Naive thymus-derived CD4-positive, alpha-beta T cell (primary cell): ENCODE data around the gene TMEM39B. TPM values are rescaled to one million over a fixed set of nuclear protein-coding genes. Genes with fewer than 3 reads are reported as not detected.
"Not testable (repeated sequence)": the region's sequence is repeated elsewhere in the genome, so short reads cannot be mapped to it uniquely, and the experiment has no call there.

Source experiments
- ATAC-seq: fragments of 150-1000 bp; cut with Tn5 transposase; 2 replicates; pipeline ENCODE4 v1.10.0; 2021; ENCODE audit warnings: mild to moderate bottlenecking, moderate library complexity
- CTCF ChIA-PET: fragments of 350-600 bp; sonication (Branson Sonifier 250); formaldehyde crosslinking; loops from one replicate; lab custom pipeline; 2021; ENCODE audit warnings: antibody characterized with exemption; lab: Charles Lee
- POLR2A ChIA-PET: fragments of 350-600 bp; sonication (Branson Sonifier 250); formaldehyde crosslinking; loops from one replicate; lab custom pipeline; 2021; ENCODE audit warnings: antibody characterized with exemption, inconsistent platforms; lab: Charles Lee
- DNase-seq, 9 donors: peaks; one replicate each; pipeline versions ENCODE4 v3.0.0 to v3.0.0-alpha.2; 2020 to 2022; ENCODE audit warnings: mixed read lengths in 1 of 9
- H3K27ac ChIP-seq: one replicate; pipeline ENCODE4 v1.7.0; 2013; ENCODE audit warnings: mild to moderate bottlenecking, low read depth, low read length, moderate library complexity
- H3K27me3 ChIP-seq, 2 donors: one replicate each; pipeline ENCODE4 v1.7.0; 2013; ENCODE audit warnings: low read length in 2 of 2, mild to moderate bottlenecking in 2 of 2, moderate library complexity in 2 of 2; ENCODE audit not compliant: control insufficient read depth in 2 of 2, insufficient read depth in 2 of 2
- H3K36me3 ChIP-seq, 3 experiments: 1 replicate in 2 of 3; 2 replicates in 1 of 3; pipeline ENCODE4 v1.7.0; 2013; ENCODE audit warnings: low read length in 3 of 3, mild to moderate bottlenecking in 3 of 3, moderate library complexity in 1 of 3; ENCODE audit not compliant: insufficient read depth in 3 of 3, control insufficient read depth in 2 of 3
- H3K4me1 ChIP-seq, 2 donors: one replicate each; pipeline ENCODE4 v1.7.0; 2013; ENCODE audit warnings: low read length in 2 of 2, mild to moderate bottlenecking in 2 of 2, moderate library complexity in 1 of 2; ENCODE audit not compliant: control insufficient read depth in 2 of 2, insufficient read depth in 2 of 2
- H3K4me3 ChIP-seq: 2 replicates; pipeline ENCODE4 v1.7.0; 2013; ENCODE audit warnings: mild to moderate bottlenecking, low read length
- H3K9me3 ChIP-seq, 3 experiments: 1 replicate in 2 of 3; 2 replicates in 1 of 3; pipeline ENCODE4 v1.7.0; 2013; ENCODE audit warnings: low read length in 3 of 3; ENCODE audit not compliant: control insufficient read depth in 2 of 3
- H3K27ac Mint-ChIP-seq, 9 donors: one replicate each; pipeline ENCODE4 v1.8.0; 2020 to 2022; ENCODE audit warnings: mixed read lengths in 9 of 9, mild to moderate bottlenecking in 8 of 9, moderate library complexity in 5 of 9, inconsistent platforms in 2 of 9
- H3K27me3 Mint-ChIP-seq, 5 donors: one replicate each; pipeline ENCODE4 v1.8.0; 2021 to 2022; ENCODE audit warnings: mixed read lengths in 5 of 5, mild to moderate bottlenecking in 1 of 5
- H3K36me3 Mint-ChIP-seq, 5 donors: one replicate each; pipeline ENCODE4 v1.8.0; 2020 to 2022; ENCODE audit warnings: mixed read lengths in 5 of 5, mild to moderate bottlenecking in 3 of 5, inconsistent platforms in 1 of 5
- H3K4me1 Mint-ChIP-seq, 7 donors: one replicate each; pipeline ENCODE4 v1.8.0; 2020 to 2022; ENCODE audit warnings: mixed read lengths in 7 of 7, mild to moderate bottlenecking in 3 of 7, inconsistent platforms in 1 of 7
- H3K4me3 Mint-ChIP-seq, 10 donors: one replicate each; pipeline ENCODE4 v1.8.0; 2020 to 2022; ENCODE audit warnings: mild to moderate bottlenecking in 10 of 10, mixed read lengths in 10 of 10, moderate library complexity in 6 of 10, inconsistent platforms in 2 of 10
- H3K9me3 Mint-ChIP-seq, 11 donors: one replicate each; pipeline ENCODE4 v1.8.0; 2020 to 2022; ENCODE audit warnings: mixed read lengths in 11 of 11, mild to moderate bottlenecking in 4 of 11, inconsistent platforms in 1 of 11, moderate library complexity in 1 of 11
- intact Hi-C, 2 donors: fragments of 100-400 bp; cut with micrococcal nuclease; formaldehyde crosslinking; loops; one replicate each; pipeline ENCODE4 v1.15.1; 2023
- polyA plus RNA-seq, 2 donors: library from polyadenylated mRNA; unstranded; fragments of 300-500 nt; fragmentation: Illumina TruSeq; gene quantifications; one replicate each; pipeline ENCODE4 v1.2.3, GENCODE V29; 2021
- total RNA-seq, 6 experiments: library from RNA in 5 of 6; stranded (reverse) in 5 of 6; gene quantifications; 1 replicate in 5 of 6; 2 replicates in 1 of 6; pipeline ENCODE4 v1.2.3 and lab custom pipeline; 2021 to 2026

TMEM39B gene
- total and polyA plus RNA-seq, 7 experiments from 2014 or later = 2.7 to 35.9 (median 17.4) TPM

- intact Hi-C loops = no loop called here
- CTCF ChIA-PET = no interaction called here
- H3K4me3 Mint-ChIP-seq = peak overlapping the region in 1 of 10 donors; percentile 20
Observed at GRCh38 chr1:32138965-32139364, 66.2 kb downstream of the TMEM39B start.

GRCh38 chr1:32142446-32143301 is 69.9 kb downstream of the TMEM39B start:
- Histone ChIP-seq H3K27ac (no peak overlapping the region), H3K36me3 (peaks cover 0 to 7% (median 0%) of the 10 kb centered on the region in 3 experiments), H3K27me3 (no peaks in the 10 kb centered on the region), H3K4me3 (no peak overlapping the region), H3K9me3 (peaks cover 0 to 11% (median 0%) of the 10 kb centered on the region in 3 experiments), H3K4me1 (peaks cover 15% of the 10 kb centered on the region in 2 donors)
- no peak overlapping the region for H3K4me3 Mint-ChIP-seq
- peak overlapping the region in 8 of 9 donors; percentile 38 to 87 (median 56) for H3K27ac Mint-ChIP-seq
- intact Hi-C loops = no loop called here
- H3K36me3 Mint-ChIP-seq = peaks cover 0 to 28% (median 14%) of the 10 kb centered on the region in 5 donors
- H3K9me3 Mint-ChIP-seq = peaks cover 0 to 20% (median under 1%) of the 10 kb centered on the region in 11 donors
- H3K27me3 Mint-ChIP-seq = no peaks in the 10 kb centered on the region
- peak; percentile 16 for ATAC-seq
- ChIA-PET POLR2A (interaction anchor here (0.6 to 0.7 kb wide), 2 partner anchors 29 to 97 kb away, joined by 5 to 6 read pairs; no protein-coding TSS in a partner anchor), CTCF (no interaction called here)
- peaks cover 37 to 76% (median 67%) of the 10 kb centered on the region in 7 donors for H3K4me1 Mint-ChIP-seq
- no peak for DNase-seq

More at GRCh38 chr1:32138965-32139364, 66.2 kb downstream of the TMEM39B start:
- POLR2A ChIA-PET = no interaction called here
- Mint-ChIP-seq H3K27ac (peak overlapping the region in 8 of 9 donors; percentile 2 to 65 (median 44)), H3K36me3 (peaks cover 0 to 20% (median 10%) of the 10 kb centered on the region in 5 donors), H3K4me1 (peaks cover 33 to 84% (median 70%) of the 10 kb centered on the region in 7 donors), H3K9me3 (peaks cover 0 to 2% (median 0%) of the 10 kb centered on the region in 11 donors), H3K27me3 (no peaks in the 10 kb centered on the region)
- no peaks in the 10 kb centered on the region for H3K9me3 ChIP-seq
- DNase-seq = no peak
- H3K4me3 ChIP-seq = no peak overlapping the region
- H3K27ac ChIP-seq = no peak overlapping the region
- peaks cover 14 to 15% of the 10 kb centered on the region in 2 donors for H3K4me1 ChIP-seq
- no peak for ATAC-seq
- peaks cover 0 to 10% (median 0%) of the 10 kb centered on the region in 3 experiments for H3K36me3 ChIP-seq
- H3K27me3 ChIP-seq = no peaks in the 10 kb centered on the region

GRCh38 chr1:32143302-32143695 is 70.6 kb downstream of the TMEM39B start:
- H3K4me3 Mint-ChIP-seq, CTCF ChIA-PET: not testable (repeated sequence)

GRCh38 chr1:32144033-32144432 is 71.3 kb downstream of the TMEM39B start:
- H3K4me1 ChIP-seq = peaks cover 10% of the 10 kb centered on the region in 2 donors
- no peak overlapping the region for H3K27ac ChIP-seq
- Mint-ChIP-seq H3K36me3 (peaks cover 0 to 37% (median 25%) of the 10 kb centered on the region in 5 donors), H3K4me1 (peaks cover 25 to 66% (median 54%) of the 10 kb centered on the region in 7 donors), H3K9me3 (peaks cover 0 to 32% (median 8%) of the 10 kb centered on the region in 11 donors), H3K27ac (peak overlapping the region in 1 of 9 donors; percentile 34), H3K4me3 (no peak overlapping the region), H3K27me3 (no peaks in the 10 kb centered on the region)
- POLR2A ChIA-PET = interaction anchor here (0.6 kb wide), 1 partner anchor 474 kb away, joined by 4 read pairs; no protein-coding TSS in a partner anchor
- DNase-seq = no peak
- intact Hi-C loops = no loop called here
- peaks cover 0 to 18% (median 4%) of the 10 kb centered on the region in 3 experiments for H3K9me3 ChIP-seq
- ATAC-seq = no peak
- CTCF ChIA-PET = no interaction called here
- H3K27me3 ChIP-seq = no peaks in the 10 kb centered on the region
- H3K36me3 ChIP-seq = peaks cover 0 to 7% (median 0%) of the 10 kb centered on the region in 3 experiments
- H3K4me3 ChIP-seq = no peak overlapping the region

More at GRCh38 chr1:32143302-32143695, 70.6 kb downstream of the TMEM39B start:
- H3K27ac ChIP-seq, H3K27me3 ChIP-seq, intact Hi-C loops, H3K4me3 ChIP-seq, ATAC-seq, H3K27me3 Mint-ChIP-seq, POLR2A ChIA-PET, DNase-seq, H3K36me3 ChIP-seq: not testable (repeated sequence)
- Histone ChIP-seq H3K9me3 (peaks cover 0 to 17% (median 0%) of the 10 kb centered on the region in 3 experiments), H3K4me1 (peaks cover 15% of the 10 kb centered on the region in 2 donors)
- H3K36me3 Mint-ChIP-seq = peaks cover 0 to 32% (median 20%) of the 10 kb centered on the region in 5 donors
- peak overlapping the region in 1 of 9 donors; percentile 25 for H3K27ac Mint-ChIP-seq
- peaks cover 32 to 70% (median 61%) of the 10 kb centered on the region in 7 donors for H3K4me1 Mint-ChIP-seq
- peaks cover 0 to 26% (median 4%) of the 10 kb centered on the region in 11 donors for H3K9me3 Mint-ChIP-seq

GRCh38 chr1:32147799-32148198 is 75.1 kb downstream of the TMEM39B start:
- POLR2A ChIA-PET = not testable (repeated sequence)
- H3K4me1 Mint-ChIP-seq = peaks cover 13 to 52% (median 38%) of the 10 kb centered on the region in 7 donors

GRCh38 chr1:32150847-32151246 is 78.1 kb downstream of the TMEM39B start:
- Histone ChIP-seq H3K4me1 (no peaks in the 10 kb centered on the region), H3K4me3 (no peak overlapping the region), H3K9me3 (peaks cover 0 to 18% (median 4%) of the 10 kb centered on the region in 3 experiments), H3K36me3 (peaks cover 0 to 17% (median 0%) of the 10 kb centered on the region in 3 experiments), H3K27ac (no peak overlapping the region), H3K27me3 (no peaks in the 10 kb centered on the region)
- Mint-ChIP-seq H3K27me3 (no peaks in the 10 kb centered on the region), H3K4me3 (no peak overlapping the region), H3K36me3 (peaks cover under 1 to 39% (median 38%) of the 10 kb centered on the region in 5 donors), H3K9me3 (peaks cover 0 to 40% (median 8%) of the 10 kb centered on the region in 11 donors), H3K27ac (no peak overlapping the region), H3K4me1 (peaks cover 5 to 35% (median 23%) of the 10 kb centered on the region in 7 donors)
- no peak for ATAC-seq
- POLR2A ChIA-PET = no interaction called here
- DNase-seq = no peak
- intact Hi-C loops = no loop called here
- CTCF ChIA-PET = no interaction called here

More at GRCh38 chr1:32147799-32148198, 75.1 kb downstream of the TMEM39B start:
- H3K4me3 ChIP-seq, H3K36me3 ChIP-seq, H3K27ac ChIP-seq, H3K27me3 Mint-ChIP-seq, H3K27me3 ChIP-seq, ATAC-seq, CTCF ChIA-PET, H3K4me1 ChIP-seq, intact Hi-C loops, H3K27ac Mint-ChIP-seq, DNase-seq: not testable (repeated sequence)
- Mint-ChIP-seq H3K9me3 (peaks cover 0 to 43% (median 8%) of the 10 kb centered on the region in 11 donors), H3K36me3 (peaks cover 0 to 39% (median 38%) of the 10 kb centered on the region in 5 donors), H3K4me3 (peak overlapping the region in 1 of 10 donors; percentile 23)
- peaks cover 0 to 18% (median 4%) of the 10 kb centered on the region in 3 experiments for H3K9me3 ChIP-seq
